ENCODE data around the gene SLC12A8. TPM values are rescaled to one million over a fixed set of nuclear protein-coding genes. Genes with fewer than 3 reads are reported as not detected.

The SLC12A8 gene
- total and polyA plus RNA-seq, 2 donors from 2014 or later = 5.4 to 29.1 TPM

DNA sequence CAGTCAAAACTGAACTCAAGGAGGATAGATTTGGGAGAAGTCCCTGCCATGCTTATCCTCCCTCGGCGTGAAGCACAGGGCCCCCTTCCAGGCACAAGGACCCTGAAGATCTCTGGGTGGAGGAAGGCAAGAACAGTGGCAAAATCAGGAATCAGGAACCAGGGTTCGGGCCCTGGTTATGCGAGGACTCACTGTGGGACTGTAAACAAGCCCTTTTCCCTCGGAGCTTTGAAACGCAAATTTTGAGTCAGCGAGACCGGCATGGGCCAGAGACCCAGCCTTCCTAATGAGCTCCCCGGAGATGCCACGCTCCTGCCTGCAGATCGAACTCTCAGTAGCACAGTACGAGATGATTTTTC lies 70.1 kb downstream of the SLC12A8 start:
- peaks cover 2 to 13% (median 4%) of the 10 kb centered on the region in 3 donors for H3K4me1 ChIP-seq (ENCODE audit: control insufficient read depth in 2 of 3, insufficient read depth in 2 of 3, low read depth in 1 of 3, low read length in 3 of 3)
- intact Hi-C loops (cut with DNase I) = no loop called here
- H3K27me3 ChIP-seq (ENCODE audit: control insufficient read depth, insufficient read depth, low read length) = no peaks in the 10 kb centered on the region
- TF ChIP-seq CTCF (IDR thresholded peaks at IDR 0.05; ENCODE audit: borderline replicate concordance, extremely low read depth, insufficient read depth) = no peak
- FAIRE-seq = no peak
- H3K9me3 ChIP-seq (ENCODE audit: control insufficient read depth in 2 of 3, insufficient read depth in 1 of 3, low read length in 3 of 3) = no peaks in the 10 kb centered on the region
- H3K36me3 ChIP-seq (ENCODE audit: control insufficient read depth in 2 of 3, insufficient read depth in 3 of 3, low read length in 3 of 3) = no peaks in the 10 kb centered on the region
- no peak for DNase-seq
- H3K27ac ChIP-seq (ENCODE audit: low read depth in 2 of 2, low read length in 2 of 2) = peak overlapping the region; percentile 5 to 51
- no peak overlapping the region for H3K9ac ChIP-seq (ENCODE audit: low read length in 3 of 3)
- H3K4me3 ChIP-seq (ENCODE audit: low read length in 3 of 3) = peak overlapping the region in 1 of 3 donors; percentile 37

- H3K4me1 ChIP-seq (ENCODE audit: control insufficient read depth in 2 of 3, insufficient read depth in 2 of 3, low read depth in 1 of 3, low read length in 3 of 3) = peaks cover 2 to 13% (median 4%) of the 10 kb centered on the region in 3 donors
- peak overlapping the region in 2 of 3 donors; percentile 14 to 37 for H3K4me3 ChIP-seq (ENCODE audit: low read length in 3 of 3)
- DNase-seq (peak; percentile 66 to 94 (median 76)), FAIRE-seq (no peak)
- H3K27me3 ChIP-seq (ENCODE audit: control insufficient read depth, insufficient read depth, low read length) = no peaks in the 10 kb centered on the region
- no peak for TF ChIP-seq CTCF (IDR thresholded peaks at IDR 0.05; ENCODE audit: borderline replicate concordance, extremely low read depth, insufficient read depth)
- H3K9ac ChIP-seq (ENCODE audit: low read length in 3 of 3) = no peak overlapping the region
- no peaks in the 10 kb centered on the region for H3K9me3 ChIP-seq (ENCODE audit: control insufficient read depth in 2 of 3, insufficient read depth in 1 of 3, low read length in 3 of 3)
- H3K36me3 ChIP-seq (ENCODE audit: control insufficient read depth in 2 of 3, insufficient read depth in 3 of 3, low read length in 3 of 3) = no peaks in the 10 kb centered on the region
- H3K27ac ChIP-seq (ENCODE audit: low read depth in 2 of 2, low read length in 2 of 2) = peak overlapping the region; percentile 43 to 51
- intact Hi-C loops (cut with DNase I) = no loop called here
These were observed 70.7 kb downstream of the SLC12A8 start for GRCh38 chr3:125141596-125142419.

DNA sequence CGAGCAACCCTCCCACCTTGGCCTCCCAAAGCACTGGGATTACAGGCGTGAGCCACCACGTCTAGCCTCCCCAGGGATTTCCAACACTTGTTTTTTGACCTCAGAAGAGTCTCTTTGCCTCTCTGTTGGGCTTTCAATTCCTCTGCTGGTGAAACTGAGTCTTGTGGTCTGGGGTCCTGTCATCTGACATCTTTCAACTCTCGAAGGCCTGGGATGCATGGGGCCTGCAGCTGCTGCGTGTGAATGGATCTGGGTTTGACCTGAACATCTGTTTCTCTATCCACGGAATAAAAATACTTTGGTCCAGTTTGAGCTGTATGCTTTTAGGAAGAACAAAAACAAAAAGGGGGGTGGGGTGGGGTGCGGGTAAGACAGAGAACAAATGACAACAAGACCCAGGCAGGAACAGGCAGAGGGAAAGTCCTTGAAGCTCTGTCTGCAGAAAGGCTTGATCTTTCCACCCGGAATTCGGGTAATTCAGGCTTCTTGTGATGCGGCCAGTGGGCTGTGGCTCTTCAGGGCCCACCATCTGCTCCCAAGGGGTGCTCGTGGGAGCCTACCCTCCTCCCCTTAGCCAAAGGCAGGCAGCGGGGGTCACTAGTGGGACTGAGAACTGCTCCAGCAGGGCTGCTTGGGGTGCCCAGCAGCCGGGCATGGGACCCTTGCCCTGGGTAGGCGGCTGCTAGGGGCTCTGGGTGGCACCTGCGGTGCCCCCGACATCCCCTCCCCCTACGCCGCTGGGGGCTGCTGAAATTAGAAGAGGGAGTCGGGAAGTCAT lies 71.5 kb downstream of the SLC12A8 start:
- H3K36me3 ChIP-seq (ENCODE audit: control insufficient read depth in 2 of 3, insufficient read depth in 3 of 3, low read length in 3 of 3) = no peaks in the 10 kb centered on the region
- intact Hi-C loops (cut with DNase I) = no loop called here
- no peak overlapping the region for H3K9ac ChIP-seq (ENCODE audit: low read length in 3 of 3)
- H3K4me1 ChIP-seq (ENCODE audit: control insufficient read depth in 2 of 3, insufficient read depth in 2 of 3, low read depth in 1 of 3, low read length in 3 of 3) = peaks cover 2 to 13% (median 4%) of the 10 kb centered on the region in 3 donors
- peak overlapping the region in 1 of 2 donors; percentile 23 for H3K27ac ChIP-seq (ENCODE audit: low read depth in 2 of 2, low read length in 2 of 2)
- no peak for FAIRE-seq
- H3K27me3 ChIP-seq (ENCODE audit: control insufficient read depth, insufficient read depth, low read length) = no peaks in the 10 kb centered on the region
- no peak for TF ChIP-seq CTCF (IDR thresholded peaks at IDR 0.05; ENCODE audit: borderline replicate concordance, extremely low read depth, insufficient read depth)
- peak overlapping the region in 1 of 3 donors; percentile 37 for H3K4me3 ChIP-seq (ENCODE audit: low read length in 3 of 3)
- H3K9me3 ChIP-seq (ENCODE audit: control insufficient read depth in 2 of 3, insufficient read depth in 1 of 3, low read length in 3 of 3) = no peaks in the 10 kb centered on the region
- no peak for DNase-seq

Measured in kidney (tissue), 14 donors.